GM19240 (cell line): ENCODE data around the gene SYP.

Experiments used
- DNase-seq: peaks from one replicate; pipeline ENCODE4 v3.0.0; 2011; ENCODE audit warnings: low spot score; ENCODE audit not compliant: insufficient read length

The SYP gene

DNA sequence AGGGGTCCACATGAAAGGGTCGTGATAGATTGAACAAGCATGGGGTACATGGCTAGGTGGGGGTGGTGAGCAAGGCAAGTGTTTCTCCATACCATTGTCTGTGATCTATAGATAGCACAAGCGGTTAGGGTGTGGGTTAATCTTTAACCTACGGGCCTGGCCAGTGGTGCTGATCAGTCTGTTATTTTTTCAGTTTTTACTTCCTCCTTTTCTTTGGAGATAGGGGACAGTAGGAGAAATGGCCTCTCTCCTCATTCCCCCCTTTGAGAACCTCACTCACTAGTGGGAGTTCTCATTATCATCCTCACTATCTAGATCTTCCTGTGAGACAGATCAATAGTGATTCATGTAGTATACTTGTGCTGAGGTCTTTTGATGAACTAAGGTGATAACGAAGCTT, 60.3 kb downstream of the SYP start:
- DNase-seq: no peak
